Measurements from ENCODE around the gene MRPL10.
A peak's percentile ranks its signal among the peaks of the same experiment; 100 is the strongest.

The MRPL10 gene

GRCh38 chr17:47873200-47874090 is 42.1 kb upstream of the MRPL10 start:
- H2BK12ac ChIP-seq (ENCODE audit: low read length): no peak overlapping the region
- no peak overlapping the region for H4K8ac ChIP-seq (ENCODE audit: low read depth, low read length)
- H2AFZ ChIP-seq (ENCODE audit: insufficient read depth, low read length, poor library complexity): no peak overlapping the region
- no peak overlapping the region for H2AK5ac ChIP-seq (ENCODE audit: low read length)
- peaks cover 35% of the 10 kb centered on the region for H3K79me1 ChIP-seq (ENCODE audit: low read length)
- H3K9ac ChIP-seq (ENCODE audit: low read length): no peak overlapping the region
- no peak overlapping the region for H3K4me2 ChIP-seq (ENCODE audit: low read length)
- no CpG with 5 or more reads among the region's 4 CpGs for WGBS (ENCODE audit: extremely low coverage, insufficient coverage, insufficient read length)
- H2BK5ac ChIP-seq (ENCODE audit: low read depth, low read length, poor library complexity): peak overlapping the region; percentile 26
- peaks cover 35 to 36% of the 10 kb centered on the region in 2 experiments for H3K4me1 ChIP-seq (ENCODE audit: control insufficient read depth in 1 of 2, insufficient read depth in 2 of 2, low read length in 2 of 2)
- peak overlapping the region; percentile 20 for H3K27ac ChIP-seq (ENCODE audit: low read depth, low read length)
- H2BK120ac ChIP-seq (ENCODE audit: insufficient read depth, low read length, poor library complexity): peak overlapping the region; percentile 20
- H3K27me3 ChIP-seq (ENCODE audit: insufficient read depth, low read length): no peaks in the 10 kb centered on the region
- DNase-seq: no peak
- H3K36me3 ChIP-seq (ENCODE audit: control insufficient read depth in 1 of 2, insufficient read depth in 2 of 2, low read length in 2 of 2): no peaks in the 10 kb centered on the region
- H3K4ac ChIP-seq (ENCODE audit: low read depth, low read length): no peak overlapping the region
- H4K12ac ChIP-seq (ENCODE audit: low read depth, low read length): no peak overlapping the region
- peaks cover 2% of the 10 kb centered on the region for H3K79me2 ChIP-seq (ENCODE audit: control insufficient read depth, insufficient read depth, low read length, poor library complexity)
- H3K18ac ChIP-seq (ENCODE audit: low read length): no peak overlapping the region
- no peaks in the 10 kb centered on the region for H3K9me3 ChIP-seq (ENCODE audit: insufficient read depth, low read depth, low read length)
- H3K4me3 ChIP-seq (ENCODE audit: low read depth, low read length): no peak overlapping the region
- H3K23ac ChIP-seq (ENCODE audit: low read length): no peak overlapping the region
- H3K14ac ChIP-seq (ENCODE audit: low read length): peak overlapping the region; percentile 48
- H4K91ac ChIP-seq (ENCODE audit: low read depth, low read length): peak overlapping the region; percentile 92

DNA sequence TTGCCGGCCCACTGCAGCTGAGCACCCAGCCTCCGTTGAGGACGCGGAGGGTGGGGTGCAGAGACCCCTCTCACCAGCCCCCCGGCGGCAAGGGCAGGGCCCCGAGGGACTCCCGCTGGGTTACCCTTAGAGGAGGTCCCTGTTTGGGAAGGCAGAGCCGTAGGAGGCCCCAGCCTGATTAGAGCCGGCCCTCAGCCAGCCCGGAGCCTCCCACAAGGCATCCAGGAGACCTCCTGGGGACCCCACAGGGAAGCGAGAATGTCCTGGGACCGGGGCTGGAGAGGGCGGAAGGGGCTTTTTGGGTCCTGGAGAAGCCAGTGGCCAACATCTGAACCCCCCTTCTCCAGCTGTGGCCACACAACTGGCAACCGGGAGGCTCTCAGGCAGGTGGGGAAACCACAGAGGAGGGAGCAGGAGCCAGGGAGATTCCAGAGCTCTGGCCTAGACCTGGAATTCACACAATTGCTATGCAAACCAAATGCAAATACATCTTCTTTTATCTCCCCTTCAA is 41.4 kb upstream of the MRPL10 start:
- Histone ChIP-seq H3K9ac (ENCODE audit: low read length) (no peak overlapping the region), H4K12ac (ENCODE audit: low read depth, low read length) (peak overlapping the region; percentile 75), H3K79me1 (ENCODE audit: low read length) (peaks cover 35% of the 10 kb centered on the region), H3K4ac (ENCODE audit: low read depth, low read length) (peak overlapping the region; percentile 14), H3K9me3 (ENCODE audit: insufficient read depth, low read depth, low read length) (no peaks in the 10 kb centered on the region), H3K27me3 (ENCODE audit: insufficient read depth, low read length) (no peaks in the 10 kb centered on the region), H3K36me3 (ENCODE audit: control insufficient read depth in 1 of 2, insufficient read depth in 2 of 2, low read length in 2 of 2) (no peaks in the 10 kb centered on the region), H3K4me2 (ENCODE audit: low read length) (peak overlapping the region; percentile 48), H4K91ac (ENCODE audit: low read depth, low read length) (peak overlapping the region; percentile 92), H2BK5ac (ENCODE audit: low read depth, low read length, poor library complexity) (peak overlapping the region; percentile 71), H3K4me3 (ENCODE audit: low read depth, low read length) (no peak overlapping the region), H2AFZ (ENCODE audit: insufficient read depth, low read length, poor library complexity) (peak overlapping the region; percentile 37), H3K14ac (ENCODE audit: low read length) (peak overlapping the region; percentile 71), H3K18ac (ENCODE audit: low read length) (peak overlapping the region; percentile 62), H3K23ac (ENCODE audit: low read length) (no peak overlapping the region), H4K8ac (ENCODE audit: low read depth, low read length) (peak overlapping the region; percentile 83), H3K79me2 (ENCODE audit: control insufficient read depth, insufficient read depth, low read length, poor library complexity) (peaks cover 2% of the 10 kb centered on the region), H2BK12ac (ENCODE audit: low read length) (peak overlapping the region; percentile 66), H3K4me1 (ENCODE audit: control insufficient read depth in 1 of 2, insufficient read depth in 2 of 2, low read length in 2 of 2) (peaks cover 32% of the 10 kb centered on the region in 2 experiments), H2BK120ac (ENCODE audit: insufficient read depth, low read length, poor library complexity) (peak overlapping the region; percentile 77), H2AK5ac (ENCODE audit: low read length) (peak overlapping the region; percentile 45), H3K27ac (ENCODE audit: low read depth, low read length) (peak overlapping the region; percentile 20)
- WGBS (ENCODE audit: extremely low coverage, insufficient coverage, insufficient read length): no CpG with 5 or more reads among the region's 15 CpGs
- DNase-seq: no peak

GRCh38 chr17:47872019-47872650 is 40.8 kb upstream of the MRPL10 start:
- Histone ChIP-seq H3K9me3 (ENCODE audit: insufficient read depth, low read depth, low read length) (no peaks in the 10 kb centered on the region), H3K27me3 (ENCODE audit: insufficient read depth, low read length) (no peaks in the 10 kb centered on the region), H4K91ac (ENCODE audit: low read depth, low read length) (peak overlapping the region; percentile 92), H2BK12ac (ENCODE audit: low read length) (peak overlapping the region; percentile 66), H4K12ac (ENCODE audit: low read depth, low read length) (peak overlapping the region; percentile 75), H2AK5ac (ENCODE audit: low read length) (peak overlapping the region; percentile 45), H2BK5ac (ENCODE audit: low read depth, low read length, poor library complexity) (peak overlapping the region; percentile 71), H3K23ac (ENCODE audit: low read length) (no peak overlapping the region), H3K79me2 (ENCODE audit: control insufficient read depth, insufficient read depth, low read length, poor library complexity) (peaks cover 2% of the 10 kb centered on the region), H4K8ac (ENCODE audit: low read depth, low read length) (peak overlapping the region; percentile 83), H3K4me1 (ENCODE audit: control insufficient read depth in 1 of 2, insufficient read depth in 2 of 2, low read length in 2 of 2) (peaks cover 32 to 36% of the 10 kb centered on the region in 2 experiments), H3K18ac (ENCODE audit: low read length) (peak overlapping the region; percentile 62), H3K4me2 (ENCODE audit: low read length) (peak overlapping the region; percentile 48), H2AFZ (ENCODE audit: insufficient read depth, low read length, poor library complexity) (peak overlapping the region; percentile 37), H2BK120ac (ENCODE audit: insufficient read depth, low read length, poor library complexity) (peak overlapping the region; percentile 77), H3K36me3 (ENCODE audit: control insufficient read depth in 1 of 2, insufficient read depth in 2 of 2, low read length in 2 of 2) (no peaks in the 10 kb centered on the region), H3K14ac (ENCODE audit: low read length) (peak overlapping the region; percentile 71), H3K27ac (ENCODE audit: low read depth, low read length) (peak overlapping the region; percentile 24), H3K4me3 (ENCODE audit: low read depth, low read length) (no peak overlapping the region), H3K9ac (ENCODE audit: low read length) (no peak overlapping the region), H3K79me1 (ENCODE audit: low read length) (peaks cover 33% of the 10 kb centered on the region), H3K4ac (ENCODE audit: low read depth, low read length) (peak overlapping the region; percentile 14)
- WGBS (ENCODE audit: extremely low coverage, insufficient coverage, insufficient read length): no CpG with 5 or more reads among the region's 29 CpGs
- DNase-seq: no peak

DNA sequence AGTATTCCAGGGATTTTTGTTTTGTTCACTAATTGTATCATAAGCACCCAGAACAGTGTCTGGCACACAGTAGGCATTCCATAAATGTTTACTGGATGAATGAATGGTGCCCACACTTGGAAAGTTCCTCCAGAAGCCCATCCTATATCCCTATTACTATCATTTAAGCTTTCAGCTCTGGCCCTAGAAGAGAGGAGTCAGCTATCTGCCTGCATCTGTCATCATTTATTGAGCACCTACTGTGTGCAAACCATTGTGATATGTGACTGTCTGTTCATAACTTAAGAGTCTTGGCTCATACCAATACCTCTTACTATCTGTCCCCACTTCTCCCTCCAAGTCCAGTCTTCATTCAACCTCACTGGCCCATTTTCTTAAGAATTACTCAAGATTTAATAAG is 39.7 kb upstream of the MRPL10 start:
- Histone ChIP-seq H2BK12ac (ENCODE audit: low read length) (no peak overlapping the region), H3K18ac (ENCODE audit: low read length) (no peak overlapping the region), H4K12ac (ENCODE audit: low read depth, low read length) (no peak overlapping the region), H3K9me3 (ENCODE audit: insufficient read depth, low read depth, low read length) (no peaks in the 10 kb centered on the region), H3K4me2 (ENCODE audit: low read length) (no peak overlapping the region), H3K23ac (ENCODE audit: low read length) (no peak overlapping the region), H2AK5ac (ENCODE audit: low read length) (no peak overlapping the region), H2AFZ (ENCODE audit: insufficient read depth, low read length, poor library complexity) (no peak overlapping the region), H4K8ac (ENCODE audit: low read depth, low read length) (no peak overlapping the region), H3K4ac (ENCODE audit: low read depth, low read length) (no peak overlapping the region), H3K14ac (ENCODE audit: low read length) (no peak overlapping the region), H3K4me3 (ENCODE audit: low read depth, low read length) (no peak overlapping the region), H3K79me1 (ENCODE audit: low read length) (peaks cover 33% of the 10 kb centered on the region), H3K4me1 (ENCODE audit: control insufficient read depth in 1 of 2, insufficient read depth in 2 of 2, low read length in 2 of 2) (peaks cover 40 to 45% of the 10 kb centered on the region in 2 experiments), H2BK5ac (ENCODE audit: low read depth, low read length, poor library complexity) (no peak overlapping the region), H4K91ac (ENCODE audit: low read depth, low read length) (no peak overlapping the region), H3K79me2 (ENCODE audit: control insufficient read depth, insufficient read depth, low read length, poor library complexity) (peaks cover 2% of the 10 kb centered on the region), H3K36me3 (ENCODE audit: control insufficient read depth in 1 of 2, insufficient read depth in 2 of 2, low read length in 2 of 2) (no peaks in the 10 kb centered on the region), H2BK120ac (ENCODE audit: insufficient read depth, low read length, poor library complexity) (no peak overlapping the region), H3K9ac (ENCODE audit: low read length) (no peak overlapping the region), H3K27ac (ENCODE audit: low read depth, low read length) (no peak overlapping the region), H3K27me3 (ENCODE audit: insufficient read depth, low read length) (no peaks in the 10 kb centered on the region)
- no peak for DNase-seq

Data from trophoblast cell (in vitro differentiated cells and primary cell).